PC-3 (cell line): Measurements from ENCODE around the gene CTNNA3. TPM values are rescaled to one million over a fixed set of nuclear protein-coding genes. Genes with fewer than 3 reads are reported as not detected.

Source experiments
- ATAC-seq: fragments of 200-7000 bp; cut with Tn5 transposase; 2 replicates; pipeline ENCODE4 v1.9.1; 2020; ENCODE audit warnings: mild to moderate bottlenecking, moderate library complexity
- BruUV-seq: library from RNA; stranded (reverse); fragments of 400-500 nt; replicated peaks from 2 replicates; lab custom pipeline; 2021; lab: Mats Ljungman, UMichigan
- CTCF ChIA-PET: fragments of 300-600 bp; sonication (Branson Sonifier 250); formaldehyde crosslinking; loops from one replicate; lab custom pipeline; 2022; ENCODE audit warnings: antibody characterized with exemption; lab: Charles Lee
- POLR2A ChIA-PET: fragments of 300-600 bp; sonication (Branson Sonifier 250); formaldehyde crosslinking; loops from one replicate; lab custom pipeline; 2022; ENCODE audit warnings: antibody characterized with exemption; ENCODE audit not compliant: unreplicated experiment; lab: Charles Lee
- DNase-seq: peaks from one replicate; pipeline ENCODE4 v3.0.0-alpha.2; 2015
- H2AFZ ChIP-seq: fragments of 300-600 bp; sonication (generic); 2 replicates; pipeline ENCODE4 v1.6.0; 2016; ENCODE audit warnings: antibody characterized with exemption, low read length
- H3F3A ChIP-seq: fragments of 300-600 bp; sonication (generic); one replicate; pipeline ENCODE4 v1.6.0; 2017; ENCODE audit warnings: antibody characterized with exemption, low read length, control low read depth, mild to moderate bottlenecking; ENCODE audit not compliant: unreplicated experiment
- H3K27ac ChIP-seq: fragments of 300-600 bp; sonication (generic); 2 replicates; pipeline ENCODE4 v1.5.1; 2016; ENCODE audit warnings: mild to moderate bottlenecking, low read length
- H3K27me3 ChIP-seq: fragments of 300-600 bp; sonication (generic); 2 replicates; pipeline ENCODE4 v1.6.1; 2016; ENCODE audit warnings: low read length, mixed read lengths
- H3K36me3 ChIP-seq: fragments of 300-600 bp; sonication (generic); 2 replicates; pipeline ENCODE4 v1.6.1; 2016; ENCODE audit warnings: low read depth, mixed run types, low read length, mixed read lengths
- H3K4me1 ChIP-seq: fragments of 300-600 bp; sonication (generic); 2 replicates; pipeline ENCODE4 v1.5.1; 2016; ENCODE audit warnings: low read length; ENCODE audit not compliant: insufficient read depth
- H3K4me2 ChIP-seq: fragments of 300-600 bp; sonication (generic); 2 replicates; pipeline ENCODE4 v1.6.0; 2016; ENCODE audit warnings: low read length
- H3K4me3 ChIP-seq: fragments of 300-600 bp; sonication (generic); 2 replicates; pipeline ENCODE4 v1.5.1; 2016; ENCODE audit warnings: mild to moderate bottlenecking, low read length, mixed read lengths
- H3K79me2 ChIP-seq: fragments of 300-600 bp; sonication (generic); 2 replicates; pipeline ENCODE4 v1.6.1; 2017; ENCODE audit warnings: low read length, mixed read lengths
- H3K9ac ChIP-seq: fragments of 300-600 bp; sonication (generic); 2 replicates; pipeline ENCODE4 v1.6.0; 2016; ENCODE audit warnings: mild to moderate bottlenecking, low read length
- H3K9me2 ChIP-seq: fragments of 300-600 bp; sonication (generic); replicated peaks from 2 replicates; pipeline ENCODE4 v1.6.1; 2016; ENCODE audit warnings: mixed run types, low read length, mixed read lengths
- H3K9me3 ChIP-seq: fragments of 300-600 bp; sonication (generic); 2 replicates; pipeline ENCODE4 v1.6.1; 2016; ENCODE audit warnings: low read length, mixed read lengths
- H4K20me1 ChIP-seq: fragments of 300-600 bp; sonication (generic); 2 replicates; pipeline ENCODE4 v1.6.1; 2016; ENCODE audit warnings: low read length, mixed read lengths
- CTCF ChIP-seq: fragments of 300-600 bp; sonication (generic); conservative IDR thresholded peaks from 2 replicates; pipeline ENCODE4 v1.5.1; 2017; ENCODE audit warnings: antibody characterized with exemption, low read depth, mild to moderate bottlenecking, low read length
- EZH2 ChIP-seq: fragments of 300-600 bp; sonication (generic); IDR thresholded peaks from one replicate; pipeline ENCODE4 v1.6.1; 2017; ENCODE audit warnings: antibody characterized with exemption, mild to moderate bottlenecking, low read length; ENCODE audit not compliant: unreplicated experiment
- EZH2phosphoT487 ChIP-seq: fragments of 300-600 bp; sonication (generic); IDR thresholded peaks from 2 replicates; pipeline ENCODE4 v1.6.1; 2018; ENCODE audit warnings: mild to moderate bottlenecking, antibody characterized with exemption, low read length, borderline replicate concordance
- intact Hi-C: fragments of 100-400 bp; cut with micrococcal nuclease; formaldehyde crosslinking; loops from 2 replicates; pipeline ENCODE4 v1.9.0; 2023
- total RNA-seq: library from RNA; depleted of rRNA; stranded (reverse); fragments of >200 nt; gene quantifications from 2 replicates; pipeline ENCODE4 v1.2.3, GENCODE V29; 2014

CTNNA3 gene
- total RNA-seq, 1 experiment from 2014 or later = 1.9 TPM

- no peak for TF ChIP-seq EZH2
- TF ChIP-seq EZH2phosphoT487 = no peak
- TF ChIP-seq CTCF = no peak
- no TSS peak for BruUV-seq
- H3K4me1 ChIP-seq = no peaks in the 10 kb centered on the region
- no peak overlapping the region for H3K9ac ChIP-seq
- no peaks in the 10 kb centered on the region for H3K36me3 ChIP-seq
- CTCF ChIA-PET = no interaction called here
- H3K27me3 ChIP-seq = no peaks in the 10 kb centered on the region
- POLR2A ChIA-PET = no interaction called here
- no peaks in the 10 kb centered on the region for H3K9me2 ChIP-seq
- no peak for DNase-seq
- no peak for ATAC-seq
- no peaks in the 10 kb centered on the region for H3K79me2 ChIP-seq
- no peaks in the 10 kb centered on the region for H3F3A ChIP-seq
- H3K4me2 ChIP-seq = no peak overlapping the region
- H3K9me3 ChIP-seq = no peaks in the 10 kb centered on the region
- no peak overlapping the region for H2AFZ ChIP-seq
- no peak overlapping the region for H3K27ac ChIP-seq
- no peak overlapping the region for H3K4me3 ChIP-seq
- intact Hi-C loops = no loop called here
- no peaks in the 10 kb centered on the region for H4K20me1 ChIP-seq
Measured at GRCh38 chr10:66071907-66072306, 1624.1 kb downstream of the CTNNA3 start.

GRCh38 chr10:66058594-66058993 lies 1637.4 kb downstream of the CTNNA3 start:
- intact Hi-C loops = no loop called here
- TF ChIP-seq CTCF (no peak), EZH2 (no peak), EZH2phosphoT487 (no peak)

GRCh38 chr10:66049335-66049734 lies 1646.7 kb downstream of the CTNNA3 start:
- ChIA-PET CTCF (no interaction called here), POLR2A (no interaction called here)
- H3K4me2 ChIP-seq = no peak overlapping the region
- no peak overlapping the region for H3K4me3 ChIP-seq
- no peaks in the 10 kb centered on the region for H3K9me2 ChIP-seq
- intact Hi-C loops = no loop called here
- no peak for DNase-seq
- no peaks in the 10 kb centered on the region for H3K36me3 ChIP-seq
- H3K27me3 ChIP-seq = no peaks in the 10 kb centered on the region
- no peak for ATAC-seq
- no peak overlapping the region for H3K27ac ChIP-seq
- no peaks in the 10 kb centered on the region for H3K79me2 ChIP-seq
- no peaks in the 10 kb centered on the region for H3F3A ChIP-seq
- H3K9ac ChIP-seq = no peak overlapping the region
- H3K4me1 ChIP-seq = no peaks in the 10 kb centered on the region
- no peak overlapping the region for H2AFZ ChIP-seq
- no peaks in the 10 kb centered on the region for H4K20me1 ChIP-seq
- TF ChIP-seq EZH2phosphoT487 (no peak), EZH2 (no peak), CTCF (no peak)
- BruUV-seq = no TSS peak
- H3K9me3 ChIP-seq = no peaks in the 10 kb centered on the region

More at GRCh38 chr10:66058594-66058993, 1637.4 kb downstream of the CTNNA3 start:
- POLR2A ChIA-PET = no interaction called here
- Histone ChIP-seq H3F3A (no peaks in the 10 kb centered on the region), H3K9me2 (no peaks in the 10 kb centered on the region), H4K20me1 (no peaks in the 10 kb centered on the region), H3K4me1 (no peaks in the 10 kb centered on the region), H3K79me2 (no peaks in the 10 kb centered on the region), H3K36me3 (no peaks in the 10 kb centered on the region), H3K27me3 (no peaks in the 10 kb centered on the region), H3K9ac (no peak overlapping the region), H3K4me3 (no peak overlapping the region), H3K27ac (no peak overlapping the region), H2AFZ (no peak overlapping the region), H3K4me2 (no peak overlapping the region), H3K9me3 (no peaks in the 10 kb centered on the region)
- no TSS peak for BruUV-seq
- DNase-seq = no peak
- CTCF ChIA-PET = no interaction called here
- no peak for ATAC-seq
